ENCODE measurements around the gene UGT1A9.
"Not testable (repeated sequence)": the region's sequence is repeated elsewhere in the genome, so short reads cannot be mapped to it uniquely, and the experiment has no call there.

UGT1A9 gene

GRCh38 chr2:233680361-233681045 is 8.8 kb downstream of the UGT1A9 start:
- DNase-seq (ENCODE audit: low spot score) = no peak

GRCh38 chr2:233681521-233682099 is 9.9 kb downstream of the UGT1A9 start, which contains the start of gene UGT1A7:
Gene UGT1A7 (plus strand): TSS chr2:233681901. CDS start chr2:233681938, 37 bp downstream.
- no peak for DNase-seq (ENCODE audit: low spot score)

GRCh38 chr2:233684640-233685039 is 12.9 kb downstream of the UGT1A9 start:
- no peak for DNase-seq (ENCODE audit: low spot score)

GRCh38 chr2:233686928-233687327 is 15.2 kb downstream of the UGT1A9 start:
- DNase-seq (ENCODE audit: low spot score) = no peak

- DNase-seq (ENCODE audit: low spot score) = no peak
Observed at GRCh38 chr2:233688341-233688740, 16.6 kb downstream of the UGT1A9 start.

- DNase-seq (ENCODE audit: low spot score) = no peak
Observed at GRCh38 chr2:233689031-233689430, 17.3 kb downstream of the UGT1A9 start.

- DNase-seq (ENCODE audit: low spot score) = no peak
Observed at GRCh38 chr2:233689501-233689900, 17.8 kb downstream of the UGT1A9 start.

GRCh38 chr2:233690444-233690843 is 18.7 kb downstream of the UGT1A9 start:
- DNase-seq (ENCODE audit: low spot score) = no peak

- DNase-seq (ENCODE audit: low spot score) = no peak
Observed at GRCh38 chr2:233691443-233692433, 20.0 kb downstream of the UGT1A9 start.

GRCh38 chr2:233692648-233693047 is 20.9 kb downstream of the UGT1A9 start, which contains the start of gene UGT1A6:
Gene UGT1A6 (plus strand): TSS chr2:233692890. CDS start chr2:233693005, 115 bp downstream.
- DNase-seq (ENCODE audit: low spot score) = no peak

GRCh38 chr2:233693963-233694362 is 22.3 kb downstream of the UGT1A9 start:
- no peak for DNase-seq (ENCODE audit: low spot score)

- no peak for DNase-seq (ENCODE audit: low spot score)
Observed at GRCh38 chr2:233698740-233699139, 27.0 kb downstream of the UGT1A9 start.

- no peak for DNase-seq (ENCODE audit: low spot score)
Observed at GRCh38 chr2:233699424-233700027, 27.8 kb downstream of the UGT1A9 start.

GRCh38 chr2:233700028-233700635 is 28.4 kb downstream of the UGT1A9 start:
- peak; percentile 20 for DNase-seq (ENCODE audit: low spot score)

GRCh38 chr2:233700842-233701241 is 29.1 kb downstream of the UGT1A9 start:
- DNase-seq (ENCODE audit: low spot score) = not testable (repeated sequence)

GRCh38 chr2:233702238-233702637 is 30.5 kb downstream of the UGT1A9 start:
- DNase-seq (ENCODE audit: low spot score) = no peak

GRCh38 chr2:233705911-233706506 is 34.3 kb downstream of the UGT1A9 start:
- DNase-seq (ENCODE audit: low spot score) = no peak

- DNase-seq (ENCODE audit: low spot score) = no peak
Observed at GRCh38 chr2:233706720-233707119, 35.0 kb downstream of the UGT1A9 start.

GRCh38 chr2:233707940-233708644 is 36.4 kb downstream of the UGT1A9 start:
- no peak for DNase-seq (ENCODE audit: low spot score)

GRCh38 chr2:233708942-233709341 is 37.2 kb downstream of the UGT1A9 start:
- no peak for DNase-seq (ENCODE audit: low spot score)
